ENCODE results near the gene ACADSB.

Gene ACADSB

GRCh38 chr10:122974543-122975064, 34.2 kb upstream of the ACADSB start:
- no peaks in the 10 kb centered on the region for H3K36me3 ChIP-seq
- no peak overlapping the region for H3K27ac ChIP-seq
- H3K4me3 ChIP-seq (ENCODE audit: low read depth in 1 of 2, low read length in 1 of 2) = no peak overlapping the region
- TF ChIP-seq, protein P1, sequence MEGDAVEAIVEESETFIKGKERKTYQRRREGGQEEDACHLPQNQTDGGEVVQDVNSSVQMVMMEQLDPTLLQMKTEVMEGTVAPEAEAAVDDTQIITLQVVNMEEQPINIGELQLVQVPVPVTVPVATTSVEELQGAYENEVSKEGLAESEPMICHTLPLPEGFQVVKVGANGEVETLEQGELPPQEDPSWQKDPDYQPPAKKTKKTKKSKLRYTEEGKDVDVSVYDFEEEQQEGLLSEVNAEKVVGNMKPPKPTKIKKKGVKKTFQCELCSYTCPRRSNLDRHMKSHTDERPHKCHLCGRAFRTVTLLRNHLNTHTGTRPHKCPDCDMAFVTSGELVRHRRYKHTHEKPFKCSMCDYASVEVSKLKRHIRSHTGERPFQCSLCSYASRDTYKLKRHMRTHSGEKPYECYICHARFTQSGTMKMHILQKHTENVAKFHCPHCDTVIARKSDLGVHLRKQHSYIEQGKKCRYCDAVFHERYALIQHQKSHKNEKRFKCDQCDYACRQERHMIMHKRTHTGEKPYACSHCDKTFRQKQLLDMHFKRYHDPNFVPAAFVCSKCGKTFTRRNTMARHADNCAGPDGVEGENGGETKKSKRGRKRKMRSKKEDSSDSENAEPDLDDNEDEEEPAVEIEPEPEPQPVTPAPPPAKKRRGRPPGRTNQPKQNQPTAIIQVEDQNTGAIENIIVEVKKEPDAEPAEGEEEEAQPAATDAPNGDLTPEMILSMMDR (IDR thresholded peaks at IDR 0.05) = no peak
- peaks cover 2 to 3% of the 10 kb centered on the region in 2 experiments for H3K4me1 ChIP-seq (ENCODE audit: control insufficient read depth in 1 of 2, insufficient read depth in 1 of 2, low read depth in 1 of 2, low read length in 1 of 2)
- H3K27me3 ChIP-seq = peaks cover 55% of the 10 kb centered on the region
- no peaks in the 10 kb centered on the region for H3K9me3 ChIP-seq

DNA sequence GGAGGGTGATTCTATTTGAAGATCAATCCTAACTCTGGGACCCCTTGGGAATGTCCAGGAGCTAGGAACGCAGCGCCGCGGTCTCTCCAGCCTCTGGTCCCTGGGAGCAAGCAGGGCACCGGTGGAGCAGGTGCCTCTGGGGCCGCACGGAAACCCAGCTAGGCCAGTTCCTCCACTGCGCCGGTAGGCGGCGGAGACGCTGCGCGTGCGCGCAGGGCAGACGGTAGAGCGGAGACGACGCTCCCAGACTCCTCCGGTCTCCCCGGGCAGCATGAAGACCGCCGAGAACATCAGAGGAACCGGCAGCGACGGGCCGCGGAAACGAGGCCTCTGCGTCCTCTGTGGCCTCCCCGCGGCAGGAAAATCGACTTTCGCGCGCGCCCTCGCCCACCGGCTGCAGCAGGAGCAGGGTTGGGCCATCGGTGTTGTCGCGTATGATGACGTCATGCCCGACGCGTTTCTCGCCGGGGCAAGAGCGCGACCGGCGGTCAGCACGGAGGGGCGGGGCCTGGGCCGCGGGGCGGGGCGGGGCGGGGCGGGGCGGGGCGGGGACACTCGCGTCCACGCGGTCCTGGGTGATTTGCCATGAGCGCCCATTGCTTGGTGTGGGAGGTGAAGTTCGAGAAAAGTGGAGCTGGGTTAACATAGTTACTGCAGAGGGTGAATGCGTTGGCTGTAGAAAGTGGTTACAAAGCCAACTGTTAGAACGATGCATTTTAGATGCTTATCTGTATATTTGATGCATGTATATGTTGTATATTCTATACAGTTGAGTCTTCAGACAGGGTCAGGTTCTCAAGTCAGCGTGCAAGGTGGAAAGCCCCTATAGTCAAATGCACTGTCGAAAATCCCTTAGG, 28.4 kb upstream of the ACADSB start, which contains the start of gene PSTK:
Gene PSTK (plus strand): TSS at position 193 of the 857 bp plus-strand sequence. CDS start 79 bp downstream, at position 272.
- peak within 1 kb of the TSS; percentile 78 to 94 for H3K4me3 ChIP-seq (ENCODE audit: low read depth in 1 of 2, low read length in 1 of 2)
- no peaks in the 10 kb centered on the region for H3K9me3 ChIP-seq
- no peaks in the 10 kb centered on the region for H3K36me3 ChIP-seq
- H3K27ac ChIP-seq = peak within 1 kb of the TSS; percentile 94
- H3K27me3 ChIP-seq = peaks cover 30% of the 10 kb centered on the region
- H3K4me1 ChIP-seq (ENCODE audit: control insufficient read depth in 1 of 2, insufficient read depth in 1 of 2, low read depth in 1 of 2, low read length in 1 of 2) = peaks cover 13 to 16% of the 10 kb centered on the region in 2 experiments
- TF ChIP-seq, protein P1 (IDR thresholded peaks at IDR 0.05) = peak; percentile 93

GRCh38 chr10:122981066-122981464, 27.7 kb upstream of the ACADSB start:
- Histone ChIP-seq H3K4me1 (ENCODE audit: control insufficient read depth in 1 of 2, insufficient read depth in 1 of 2, low read depth in 1 of 2, low read length in 1 of 2) (peaks cover 13 to 16% of the 10 kb centered on the region in 2 experiments), H3K36me3 (no peaks in the 10 kb centered on the region), H3K27me3 (peaks cover 24% of the 10 kb centered on the region), H3K9me3 (no peaks in the 10 kb centered on the region), H3K4me3 (ENCODE audit: low read depth in 1 of 2, low read length in 1 of 2) (peak overlapping the region; percentile 78 to 94), H3K27ac (peak overlapping the region; percentile 94)
- TF ChIP-seq, protein P1 (IDR thresholded peaks at IDR 0.05) = no peak

- H3K4me1 ChIP-seq (ENCODE audit: control insufficient read depth in 1 of 2, insufficient read depth in 1 of 2, low read depth in 1 of 2, low read length in 1 of 2) = peaks cover 13 to 16% of the 10 kb centered on the region in 2 experiments
- H3K36me3 ChIP-seq = no peaks in the 10 kb centered on the region
- H3K9me3 ChIP-seq = no peaks in the 10 kb centered on the region
- H3K27ac ChIP-seq = no peak overlapping the region
- TF ChIP-seq, protein P1 (IDR thresholded peaks at IDR 0.05) = no peak
- no peak overlapping the region for H3K4me3 ChIP-seq (ENCODE audit: low read depth in 1 of 2, low read length in 1 of 2)
- H3K27me3 ChIP-seq = peaks cover 6% of the 10 kb centered on the region
Measured at GRCh38 chr10:122983898-122984297, 24.9 kb upstream of the ACADSB start.

DNA sequence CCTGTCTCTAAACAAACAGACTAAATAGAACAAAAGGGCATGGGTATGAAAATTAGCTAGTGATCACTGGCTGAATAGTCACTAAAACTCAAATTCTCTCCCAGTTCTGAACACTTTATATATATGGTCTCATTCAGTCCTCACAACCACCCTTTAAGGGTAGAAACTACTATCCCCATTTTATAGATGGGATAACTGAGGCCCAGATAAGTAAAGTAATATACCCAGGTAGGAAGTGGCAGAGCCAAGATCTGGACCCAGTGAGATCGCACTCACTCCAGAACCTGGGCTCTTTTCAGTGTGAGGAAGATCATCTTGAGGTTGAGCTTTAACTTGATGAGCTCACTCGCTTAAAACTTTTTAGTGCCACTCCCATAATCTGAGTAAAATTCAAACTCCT, 24.1 kb upstream of the ACADSB start:
- H3K36me3 ChIP-seq = no peaks in the 10 kb centered on the region
- peaks cover 10 to 12% of the 10 kb centered on the region in 2 experiments for H3K4me1 ChIP-seq (ENCODE audit: control insufficient read depth in 1 of 2, insufficient read depth in 1 of 2, low read depth in 1 of 2, low read length in 1 of 2)
- H3K27me3 ChIP-seq = peaks cover 6% of the 10 kb centered on the region
- TF ChIP-seq, protein P1 (IDR thresholded peaks at IDR 0.05) = no peak
- H3K4me3 ChIP-seq (ENCODE audit: low read depth in 1 of 2, low read length in 1 of 2) = no peak overlapping the region
- H3K9me3 ChIP-seq = no peaks in the 10 kb centered on the region
- no peak overlapping the region for H3K27ac ChIP-seq

Data from neutrophil (primary cell).